Measurements from ENCODE around the gene RASSF5. TPM values are rescaled to one million over a fixed set of nuclear protein-coding genes. Genes with fewer than 3 reads are reported as not detected.

RASSF5 gene
- polyA plus RNA-seq, 1 donor from 2014 or later = 4.0 TPM

GRCh38 chr1:206565995-206566394 is 58.7 kb downstream of the RASSF5 start:
- Histone ChIP-seq H3K79me2 (replicated peaks; ENCODE audit: insufficient read depth, low read length) (no peaks in the 10 kb centered on the region), H3F3A (ENCODE audit: insufficient read depth, low read length, poor library complexity, severe bottlenecking) (no peaks in the 10 kb centered on the region), H4K20me1 (ENCODE audit: insufficient read depth) (no peaks in the 10 kb centered on the region), H3K4me2 (ENCODE audit: low read length) (no peak overlapping the region), H3K27me3 (ENCODE audit: insufficient read depth, low read depth, low read length) (no peaks in the 10 kb centered on the region), H3K27ac (ENCODE audit: low read length) (no peak overlapping the region), H3K9me2 (ENCODE audit: insufficient read depth, low read length) (no peaks in the 10 kb centered on the region), H3K36me3 (ENCODE audit: insufficient read depth, low read length) (no peaks in the 10 kb centered on the region), H3K9me3 (ENCODE audit: low read length) (no peaks in the 10 kb centered on the region), H3K9ac (ENCODE audit: low read length) (no peak overlapping the region), H3K4me3 (ENCODE audit: low read length) (no peak overlapping the region), H2AFZ (ENCODE audit: low read depth, low read length) (no peak overlapping the region)
- no peak for TF ChIP-seq RAD21 (conservative IDR thresholded peaks at IDR 0.05)
- TF ChIP-seq TAF1 (IDR thresholded peaks at IDR 0.05; ENCODE audit: low read depth) = no peak
- no peak for TF ChIP-seq SMC3 (conservative IDR thresholded peaks at IDR 0.05; ENCODE audit: poor library complexity)
- TF ChIP-seq CTCF (IDR thresholded peaks at IDR 0.05; ENCODE audit: poor library complexity, severe bottlenecking) = no peak
- no peak for TF ChIP-seq MXI1 (conservative IDR thresholded peaks at IDR 0.05; ENCODE audit: poor library complexity, severe bottlenecking)
- no peak for TF ChIP-seq EZH2 (IDR thresholded peaks at IDR 0.05; ENCODE audit: borderline replicate concordance, insufficient read depth, low read length, poor library complexity, severe bottlenecking)
- TF ChIP-seq REST (IDR thresholded peaks at IDR 0.05; ENCODE audit: borderline replicate concordance) = no peak
- TF ChIP-seq POLR2AphosphoS5 (IDR thresholded peaks at IDR 0.05) = no peak
- no peak for TF ChIP-seq EP300 (conservative IDR thresholded peaks at IDR 0.05; ENCODE audit: poor library complexity, severe bottlenecking)

GRCh38 chr1:206566999-206567398 is 59.7 kb downstream of the RASSF5 start:
- H3K9me2 ChIP-seq (ENCODE audit: insufficient read depth, low read length) = no peaks in the 10 kb centered on the region
- no peak overlapping the region for H3K4me2 ChIP-seq (ENCODE audit: low read length)
- H3F3A ChIP-seq (ENCODE audit: insufficient read depth, low read length, poor library complexity, severe bottlenecking) = no peaks in the 10 kb centered on the region
- H3K27ac ChIP-seq (ENCODE audit: low read length) = no peak overlapping the region
- H3K79me2 ChIP-seq (replicated peaks; ENCODE audit: insufficient read depth, low read length) = no peaks in the 10 kb centered on the region
- no peaks in the 10 kb centered on the region for H4K20me1 ChIP-seq (ENCODE audit: insufficient read depth)
- no peak overlapping the region for H2AFZ ChIP-seq (ENCODE audit: low read depth, low read length)
- TF ChIP-seq CTCF (IDR thresholded peaks at IDR 0.05; ENCODE audit: poor library complexity, severe bottlenecking) (no peak), EZH2 (IDR thresholded peaks at IDR 0.05; ENCODE audit: borderline replicate concordance, insufficient read depth, low read length, poor library complexity, severe bottlenecking) (no peak), REST (IDR thresholded peaks at IDR 0.05; ENCODE audit: borderline replicate concordance) (no peak), TAF1 (IDR thresholded peaks at IDR 0.05; ENCODE audit: low read depth) (no peak), POLR2AphosphoS5 (IDR thresholded peaks at IDR 0.05) (no peak)
- no peaks in the 10 kb centered on the region for H3K36me3 ChIP-seq (ENCODE audit: insufficient read depth, low read length)
- H3K4me3 ChIP-seq (ENCODE audit: low read length) = no peak overlapping the region
- no peaks in the 10 kb centered on the region for H3K27me3 ChIP-seq (ENCODE audit: insufficient read depth, low read depth, low read length)
- no peaks in the 10 kb centered on the region for H3K9me3 ChIP-seq (ENCODE audit: low read length)
- H3K9ac ChIP-seq (ENCODE audit: low read length) = no peak overlapping the region

Data from neural cell (in vitro differentiated cells).